Osteoblast (primary cell): ENCODE data around the gene WIPF1. TPM values are rescaled to one million over a fixed set of nuclear protein-coding genes. Genes with fewer than 3 reads are reported as not detected.

Experiments used
- DNase-seq: peaks from one replicate; pipeline ENCODE4 v3.0.0; 2011; ENCODE audit warnings: low spot score, mixed read lengths; ENCODE audit not compliant: insufficient read length; ENCODE audit errors: missing footprints
- H2AFZ ChIP-seq: 2 replicates; pipeline ENCODE4 v1.6.0; 2011; ENCODE audit warnings: mild to moderate bottlenecking, low read length
- H3K27ac ChIP-seq: 2 replicates; pipeline ENCODE4 v1.5.1; 2011; ENCODE audit warnings: mild to moderate bottlenecking, low read depth, low read length, moderate library complexity
- H3K27me3 ChIP-seq: 2 replicates; pipeline ENCODE4 v1.6.0; 2012; ENCODE audit warnings: mild to moderate bottlenecking, control low read depth, inconsistent platforms, low read length, moderate library complexity; ENCODE audit not compliant: insufficient read depth
- H3K36me3 ChIP-seq: 2 replicates; pipeline ENCODE4 v1.5.1; 2011; ENCODE audit warnings: mild to moderate bottlenecking, low read length, control low read depth, moderate library complexity; ENCODE audit not compliant: insufficient read depth
- H3K4me1 ChIP-seq: 2 replicates; pipeline ENCODE4 v1.5.1; 2011; ENCODE audit warnings: mild to moderate bottlenecking, low read length, control low read depth, moderate library complexity; ENCODE audit not compliant: insufficient read depth
- H3K4me2 ChIP-seq: 2 replicates; pipeline ENCODE4 v1.6.0; 2011; ENCODE audit warnings: mild to moderate bottlenecking, low read length; ENCODE audit not compliant: insufficient read depth
- H3K4me3 ChIP-seq: fragments of 200-600 bp; sonication (generic); 3 replicates; pipeline ENCODE4 v1.5.1; 2012; ENCODE audit warnings: mild to moderate bottlenecking, low read length, inconsistent platforms; ENCODE audit not compliant: insufficient read depth
- H3K79me2 ChIP-seq: 2 replicates; pipeline ENCODE4 v1.6.0; 2012; ENCODE audit warnings: mild to moderate bottlenecking, low read length, control low read depth, inconsistent platforms; ENCODE audit not compliant: insufficient read depth
- H3K9me3 ChIP-seq: 2 replicates; pipeline ENCODE4 v1.5.1; 2011; ENCODE audit warnings: low read depth, low read length, control low read depth
- H4K20me1 ChIP-seq: 2 replicates; pipeline ENCODE4 v1.6.0; 2012; ENCODE audit warnings: mild to moderate bottlenecking, low read length, control low read depth; ENCODE audit not compliant: insufficient read depth
- total RNA-seq: library from RNA; depleted of rRNA; stranded (reverse); fragments of >200 nt; gene quantifications from 2 replicates; pipeline ENCODE4 v1.2.3, GENCODE V29; 2012
- TF ChIP-seq, protein P1 (sequence below): IDR thresholded peaks from 2 replicates; pipeline ENCODE4 v1.5.1; 2011; ENCODE audit warnings: mild to moderate bottlenecking, low read depth, low read length, moderate library complexity; ENCODE audit errors: extremely low read depth

The WIPF1 gene
- total RNA-seq, 1 donor, result 17.7 TPM

DNA sequence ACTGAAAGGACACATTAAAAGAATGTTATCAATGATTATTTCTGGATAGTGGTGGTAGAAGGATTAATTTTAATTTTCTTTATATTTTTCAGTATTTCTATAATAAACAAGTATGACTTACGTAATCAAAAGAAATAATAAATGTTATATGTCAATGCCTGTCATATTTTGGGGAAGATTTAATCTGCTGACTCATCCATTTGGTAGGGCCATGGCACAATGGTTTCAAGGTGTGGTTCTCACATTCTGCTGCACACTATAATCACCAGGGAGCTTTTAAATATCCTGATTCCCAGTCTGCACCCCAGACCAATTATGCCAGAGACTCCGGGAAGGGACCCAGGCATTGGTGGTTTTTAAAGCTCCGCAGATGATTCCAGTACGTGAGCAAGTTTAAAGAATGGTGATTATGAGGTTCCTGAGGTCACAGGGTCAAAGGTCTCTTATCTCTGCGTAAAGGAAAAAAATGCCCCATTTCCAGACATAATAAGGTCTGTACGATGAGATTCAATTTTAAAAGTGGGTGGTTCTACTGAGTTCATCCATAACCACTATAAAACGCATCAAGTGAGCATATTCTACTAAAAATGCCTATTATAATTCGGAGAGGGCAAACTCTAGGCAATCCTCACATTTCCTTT is 27.2 kb downstream of the WIPF1 start:
- peaks cover 37% of the 10 kb centered on the region for H3K36me3 ChIP-seq
- peak; percentile 51 for DNase-seq
- H3K4me3 ChIP-seq, result no peak overlapping the region
- H3K27ac ChIP-seq, result no peak overlapping the region
- H3K4me1 ChIP-seq, result no peaks in the 10 kb centered on the region
- no peaks in the 10 kb centered on the region for H3K27me3 ChIP-seq
- H2AFZ ChIP-seq, result no peak overlapping the region
- H4K20me1 ChIP-seq, result no peaks in the 10 kb centered on the region
- H3K79me2 ChIP-seq, result no peaks in the 10 kb centered on the region
- TF ChIP-seq, protein P1, sequence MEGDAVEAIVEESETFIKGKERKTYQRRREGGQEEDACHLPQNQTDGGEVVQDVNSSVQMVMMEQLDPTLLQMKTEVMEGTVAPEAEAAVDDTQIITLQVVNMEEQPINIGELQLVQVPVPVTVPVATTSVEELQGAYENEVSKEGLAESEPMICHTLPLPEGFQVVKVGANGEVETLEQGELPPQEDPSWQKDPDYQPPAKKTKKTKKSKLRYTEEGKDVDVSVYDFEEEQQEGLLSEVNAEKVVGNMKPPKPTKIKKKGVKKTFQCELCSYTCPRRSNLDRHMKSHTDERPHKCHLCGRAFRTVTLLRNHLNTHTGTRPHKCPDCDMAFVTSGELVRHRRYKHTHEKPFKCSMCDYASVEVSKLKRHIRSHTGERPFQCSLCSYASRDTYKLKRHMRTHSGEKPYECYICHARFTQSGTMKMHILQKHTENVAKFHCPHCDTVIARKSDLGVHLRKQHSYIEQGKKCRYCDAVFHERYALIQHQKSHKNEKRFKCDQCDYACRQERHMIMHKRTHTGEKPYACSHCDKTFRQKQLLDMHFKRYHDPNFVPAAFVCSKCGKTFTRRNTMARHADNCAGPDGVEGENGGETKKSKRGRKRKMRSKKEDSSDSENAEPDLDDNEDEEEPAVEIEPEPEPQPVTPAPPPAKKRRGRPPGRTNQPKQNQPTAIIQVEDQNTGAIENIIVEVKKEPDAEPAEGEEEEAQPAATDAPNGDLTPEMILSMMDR, result no peak
- H3K9me3 ChIP-seq, result no peaks in the 10 kb centered on the region
- no peak overlapping the region for H3K4me2 ChIP-seq

DNA sequence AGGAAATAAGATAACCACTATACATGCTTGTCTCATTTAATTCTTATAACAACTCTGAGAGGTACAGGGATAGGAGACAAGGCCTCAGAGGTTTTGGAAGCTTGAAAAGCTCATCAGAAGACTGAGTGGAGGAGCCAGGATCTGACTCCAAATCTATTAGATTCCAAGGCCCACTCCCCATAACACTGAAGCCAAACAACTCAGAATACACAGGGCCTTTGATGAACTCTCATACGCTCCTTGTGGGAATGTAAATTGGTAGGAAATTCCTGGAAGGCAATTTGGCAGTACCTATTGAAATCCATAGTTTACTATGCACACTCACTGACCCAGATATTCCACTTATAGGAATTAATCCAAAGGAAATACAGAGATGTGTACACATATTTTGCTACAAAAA is 27.9 kb downstream of the WIPF1 start:
- H3K9me3 ChIP-seq, result no peaks in the 10 kb centered on the region
- peaks cover 40% of the 10 kb centered on the region for H3K36me3 ChIP-seq
- no peak overlapping the region for H2AFZ ChIP-seq
- H3K27ac ChIP-seq, result no peak overlapping the region
- TF ChIP-seq, protein P1, result no peak
- no peak overlapping the region for H3K4me3 ChIP-seq
- no peaks in the 10 kb centered on the region for H3K4me1 ChIP-seq
- H3K4me2 ChIP-seq, result no peak overlapping the region
- H4K20me1 ChIP-seq, result no peaks in the 10 kb centered on the region
- no peaks in the 10 kb centered on the region for H3K27me3 ChIP-seq
- no peak for DNase-seq
- H3K79me2 ChIP-seq, result no peaks in the 10 kb centered on the region

DNA sequence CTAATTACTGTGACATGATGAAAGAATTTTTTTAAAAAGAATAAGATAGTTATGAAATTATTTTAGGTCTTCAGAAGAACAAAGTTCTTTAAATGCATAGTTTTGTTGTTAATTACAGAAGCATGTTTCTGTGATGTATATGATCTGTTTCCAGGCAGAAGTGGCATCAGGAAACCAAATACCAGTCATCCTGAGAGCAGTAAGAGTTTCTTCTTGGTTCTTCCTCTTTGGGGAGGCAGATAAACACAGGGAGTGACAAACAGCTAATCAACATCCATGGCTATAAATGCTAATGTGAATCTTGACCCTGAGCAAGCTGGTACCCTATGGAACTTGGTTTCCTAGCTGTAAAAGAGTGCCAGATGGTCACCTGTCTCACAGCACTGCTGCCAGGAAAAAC is 29.2 kb downstream of the WIPF1 start:
- no peaks in the 10 kb centered on the region for H3K27me3 ChIP-seq
- H3K4me3 ChIP-seq, result no peak overlapping the region
- TF ChIP-seq, protein P1, result no peak
- H3K27ac ChIP-seq, result no peak overlapping the region
- H2AFZ ChIP-seq, result no peak overlapping the region
- H3K4me1 ChIP-seq, result no peaks in the 10 kb centered on the region
- H3K36me3 ChIP-seq, result peaks cover 36% of the 10 kb centered on the region
- no peaks in the 10 kb centered on the region for H3K79me2 ChIP-seq
- no peak overlapping the region for H3K4me2 ChIP-seq
- no peaks in the 10 kb centered on the region for H4K20me1 ChIP-seq
- H3K9me3 ChIP-seq, result no peaks in the 10 kb centered on the region
- no peak for DNase-seq

DNA sequence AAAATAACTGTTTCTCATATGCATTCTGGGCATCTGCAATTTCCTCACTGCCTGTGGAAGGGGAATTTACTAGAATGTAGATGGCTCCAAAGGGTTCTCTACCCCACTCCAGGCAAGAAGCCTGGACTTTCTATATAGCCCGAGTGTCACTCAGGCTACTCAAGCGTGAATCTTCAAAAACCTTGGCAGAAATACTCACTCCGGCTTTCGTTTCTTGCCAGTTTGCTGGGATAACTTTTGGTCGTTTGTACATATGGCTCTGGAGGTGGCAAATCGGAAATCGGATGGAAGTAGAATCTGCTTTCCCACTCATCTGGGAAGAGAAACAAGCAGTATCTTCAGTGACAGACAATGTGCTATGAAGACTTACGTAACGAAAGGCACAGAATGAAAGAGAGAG is 30.7 kb downstream of the WIPF1 start:
- DNase-seq, result no peak
- TF ChIP-seq, protein P1, result no peak

More for the DNA sequence above, 30.7 kb downstream of the WIPF1 start:
- H3K36me3 ChIP-seq, result peaks cover 41% of the 10 kb centered on the region
- H3K9me3 ChIP-seq, result no peaks in the 10 kb centered on the region
- H4K20me1 ChIP-seq, result no peaks in the 10 kb centered on the region
- no peaks in the 10 kb centered on the region for H3K79me2 ChIP-seq
- H2AFZ ChIP-seq, result no peak overlapping the region
- H3K4me1 ChIP-seq, result no peaks in the 10 kb centered on the region
- no peak overlapping the region for H3K27ac ChIP-seq
- no peak overlapping the region for H3K4me3 ChIP-seq
- no peaks in the 10 kb centered on the region for H3K27me3 ChIP-seq
- no peak overlapping the region for H3K4me2 ChIP-seq
